Suppressor macrophage (primary cell): Measurements from ENCODE around the gene SMAD3.
A peak's percentile ranks its signal among the peaks of the same experiment; 100 is the strongest.
"Not testable (repeated sequence)": the region's sequence is repeated elsewhere in the genome, so short reads cannot be mapped to it uniquely, and the experiment has no call there.

Experiments used
- DNase-seq, 4 experiments: peaks; one replicate each; pipeline ENCODE4 v3.0.0-alpha.2; 2020 to 2022

The SMAD3 gene

GRCh38 chr15:67110958-67111864 is 45.8 kb downstream of the SMAD3 start:
- DNase-seq: peak in 1 of 4 experiments; percentile 40

GRCh38 chr15:67114046-67114445 is 48.6 kb downstream of the SMAD3 start:
- no peak for DNase-seq

GRCh38 chr15:67114846-67115585 is 49.6 kb downstream of the SMAD3 start:
- DNase-seq: no peak

- DNase-seq: peak; percentile 57 to 79 (median 68)
These were observed 50.2 kb downstream of the SMAD3 start for GRCh38 chr15:67115586-67115969.

- DNase-seq: peak; percentile 61 to 88 (median 78)
These were observed 51.3 kb downstream of the SMAD3 start for GRCh38 chr15:67116742-67117141.

- DNase-seq: peak; percentile 73 to 87 (median 81)
These were observed 52.0 kb downstream of the SMAD3 start for GRCh38 chr15:67117370-67117769.

DNA sequence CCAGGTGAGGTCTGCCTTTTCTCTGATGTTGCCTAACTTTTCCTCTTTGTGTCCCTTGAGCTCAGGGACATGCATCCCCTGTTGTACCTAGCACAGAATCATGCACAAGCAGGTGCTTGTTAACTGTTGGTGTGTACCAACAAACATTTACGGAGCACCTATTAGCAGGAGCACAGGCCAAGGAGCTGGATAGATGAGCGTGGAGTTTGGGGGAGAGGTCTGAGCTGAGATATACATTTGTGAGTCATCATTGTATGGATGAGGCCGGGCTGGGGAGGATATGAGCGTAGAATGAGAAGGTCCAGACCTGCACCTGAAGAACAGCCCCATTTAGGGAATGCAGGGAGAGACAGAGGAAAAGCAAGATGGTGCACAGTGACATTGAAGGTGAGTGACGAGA is 53.4 kb downstream of the SMAD3 start:
- DNase-seq: no peak

DNA sequence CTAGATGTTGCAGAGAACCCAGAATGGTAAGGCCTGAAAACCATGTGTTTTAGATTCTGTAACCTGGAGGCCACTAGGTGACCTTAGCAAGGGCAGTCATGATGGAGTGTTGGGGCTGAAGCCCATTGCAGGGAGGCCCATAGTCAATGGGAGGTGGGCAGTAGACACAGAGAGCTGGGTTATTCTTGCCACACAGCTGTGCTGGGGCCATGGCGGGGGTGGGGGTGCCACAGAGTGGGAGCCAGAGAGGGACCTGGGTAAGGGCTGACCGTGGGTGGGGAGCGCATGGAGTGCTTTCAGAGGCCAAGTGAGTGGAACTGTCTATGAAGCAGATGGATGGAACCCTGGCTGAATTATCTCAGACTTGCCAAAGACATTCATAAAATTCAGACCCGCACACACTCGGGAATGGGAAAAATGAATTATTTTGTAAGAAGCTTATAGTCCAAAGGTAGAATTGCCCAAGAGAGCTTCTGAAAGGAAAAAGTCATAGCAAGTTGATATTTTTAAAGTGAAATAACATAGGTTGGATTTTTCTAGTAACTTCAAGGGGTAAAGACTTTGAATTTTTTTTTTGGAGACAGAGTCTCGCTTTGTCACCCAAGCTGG is 53.9 kb downstream of the SMAD3 start:
- DNase-seq: peak in 1 of 4 experiments; percentile 40

DNA sequence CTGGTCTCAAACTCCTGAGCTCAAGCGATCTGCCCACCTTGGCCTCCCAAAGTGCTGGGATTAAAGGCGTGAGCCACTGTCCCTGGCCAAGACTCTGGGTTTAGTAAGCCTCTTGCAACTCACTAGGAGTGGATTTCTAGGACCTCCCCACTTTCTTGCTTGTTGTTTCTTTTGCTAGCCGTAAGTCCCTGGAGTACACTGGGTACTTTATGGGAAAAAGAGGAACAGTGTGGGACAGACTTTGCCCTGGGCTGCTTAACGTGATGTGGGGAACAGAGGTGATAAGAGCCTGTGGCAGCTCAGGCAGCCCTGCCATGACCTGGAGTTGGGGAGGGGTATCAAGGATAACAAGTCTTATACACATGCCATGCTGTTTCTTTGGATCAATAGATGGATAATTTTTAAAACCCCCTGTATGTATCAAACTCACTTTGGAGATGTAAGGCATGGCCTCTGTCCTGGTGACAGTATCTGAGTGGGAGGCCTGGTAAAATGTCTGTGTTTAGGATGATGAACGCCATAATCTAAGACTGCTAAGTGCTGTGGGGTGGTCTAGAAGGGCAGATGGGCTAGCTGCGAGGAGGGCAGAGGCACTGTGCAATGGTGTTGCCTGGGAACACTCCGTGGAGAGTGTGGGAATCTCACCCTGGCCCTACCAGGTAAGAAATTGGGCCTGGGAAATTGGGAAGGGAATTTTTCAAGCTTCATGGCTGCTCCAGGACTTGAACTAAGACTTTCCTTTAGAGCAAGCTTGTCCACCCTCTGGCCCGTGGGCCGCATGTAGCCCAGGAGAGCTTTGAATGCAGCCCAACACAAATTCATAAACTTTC is 54.8 kb downstream of the SMAD3 start:
- DNase-seq: peak in 3 of 4 experiments; percentile 39 to 55 (median 50)

- DNase-seq: peak; percentile 91 to 96 (median 94)
These were observed 55.6 kb downstream of the SMAD3 start for GRCh38 chr15:67120839-67121643.

DNA sequence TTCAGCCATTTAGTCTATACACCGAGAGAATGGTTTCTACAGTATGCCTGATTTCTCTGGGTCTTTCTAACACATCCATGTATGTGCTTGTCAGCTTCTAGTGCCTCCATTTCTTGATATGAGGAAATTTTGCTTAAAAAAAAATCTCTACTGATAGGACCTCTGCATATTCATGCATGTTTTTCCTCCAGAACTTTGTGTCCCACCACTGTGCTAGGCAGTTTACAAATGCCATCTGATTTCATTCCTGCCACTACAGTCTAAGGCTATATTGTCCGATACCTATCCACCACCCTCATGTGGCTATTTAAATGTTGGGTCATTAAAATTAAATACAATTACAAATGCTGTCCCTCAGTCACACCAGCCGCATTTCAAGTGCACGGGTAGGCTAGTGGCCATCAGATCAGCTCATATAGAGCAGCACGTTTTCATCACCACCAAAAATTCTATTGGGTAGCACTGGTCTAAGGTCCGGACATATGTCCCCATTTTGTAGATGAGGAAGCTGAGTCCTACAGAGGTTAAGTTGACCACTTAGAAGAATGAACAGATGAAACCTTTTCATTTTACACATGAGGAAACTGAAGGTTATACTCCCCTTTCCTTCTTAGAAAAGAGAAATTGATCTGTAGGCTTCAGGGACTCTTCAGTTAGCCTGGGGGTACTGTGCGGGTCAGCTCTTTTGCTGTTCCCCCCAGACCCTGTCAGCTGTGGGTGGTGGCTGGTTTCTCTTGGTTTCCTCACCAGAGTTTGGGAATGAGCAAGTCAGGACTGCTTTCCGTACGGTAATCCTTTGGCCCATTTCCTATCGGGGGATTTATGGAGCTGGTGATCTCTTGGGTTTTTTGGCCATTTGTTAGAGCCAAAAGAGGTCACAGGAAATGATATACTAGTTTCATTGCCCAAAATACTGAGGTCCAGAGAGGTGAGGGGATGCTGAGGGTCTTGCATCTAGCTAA is 56.5 kb downstream of the SMAD3 start:
- peak in 1 of 4 experiments; percentile 37 for DNase-seq

GRCh38 chr15:67122816-67123215 is 57.4 kb downstream of the SMAD3 start:
- not testable (repeated sequence) for DNase-seq

GRCh38 chr15:67123291-67123690 is 57.9 kb downstream of the SMAD3 start:
- not testable (repeated sequence) for DNase-seq

DNA sequence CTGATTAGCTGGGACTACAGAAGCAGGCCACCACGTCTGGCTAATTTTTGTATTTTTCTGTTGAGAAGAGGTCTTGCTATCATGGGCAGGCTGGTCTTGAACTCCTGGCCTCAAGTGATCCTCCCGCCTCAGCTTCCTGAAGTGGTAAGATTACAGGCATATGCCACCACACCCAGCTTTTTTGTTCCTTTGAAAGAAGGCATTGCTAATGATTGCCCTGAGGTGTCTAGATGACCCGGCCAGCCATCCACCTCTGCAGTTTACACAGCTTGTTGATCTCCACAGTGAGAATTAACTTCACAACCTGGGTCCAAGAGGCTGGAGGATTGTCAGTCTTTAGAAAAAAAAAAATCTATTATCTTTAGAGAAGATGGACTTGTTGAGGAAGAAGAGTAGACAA is 58.7 kb downstream of the SMAD3 start:
- no peak for DNase-seq

- DNase-seq: no peak
These were observed 59.6 kb downstream of the SMAD3 start for GRCh38 chr15:67124911-67125588.

DNA sequence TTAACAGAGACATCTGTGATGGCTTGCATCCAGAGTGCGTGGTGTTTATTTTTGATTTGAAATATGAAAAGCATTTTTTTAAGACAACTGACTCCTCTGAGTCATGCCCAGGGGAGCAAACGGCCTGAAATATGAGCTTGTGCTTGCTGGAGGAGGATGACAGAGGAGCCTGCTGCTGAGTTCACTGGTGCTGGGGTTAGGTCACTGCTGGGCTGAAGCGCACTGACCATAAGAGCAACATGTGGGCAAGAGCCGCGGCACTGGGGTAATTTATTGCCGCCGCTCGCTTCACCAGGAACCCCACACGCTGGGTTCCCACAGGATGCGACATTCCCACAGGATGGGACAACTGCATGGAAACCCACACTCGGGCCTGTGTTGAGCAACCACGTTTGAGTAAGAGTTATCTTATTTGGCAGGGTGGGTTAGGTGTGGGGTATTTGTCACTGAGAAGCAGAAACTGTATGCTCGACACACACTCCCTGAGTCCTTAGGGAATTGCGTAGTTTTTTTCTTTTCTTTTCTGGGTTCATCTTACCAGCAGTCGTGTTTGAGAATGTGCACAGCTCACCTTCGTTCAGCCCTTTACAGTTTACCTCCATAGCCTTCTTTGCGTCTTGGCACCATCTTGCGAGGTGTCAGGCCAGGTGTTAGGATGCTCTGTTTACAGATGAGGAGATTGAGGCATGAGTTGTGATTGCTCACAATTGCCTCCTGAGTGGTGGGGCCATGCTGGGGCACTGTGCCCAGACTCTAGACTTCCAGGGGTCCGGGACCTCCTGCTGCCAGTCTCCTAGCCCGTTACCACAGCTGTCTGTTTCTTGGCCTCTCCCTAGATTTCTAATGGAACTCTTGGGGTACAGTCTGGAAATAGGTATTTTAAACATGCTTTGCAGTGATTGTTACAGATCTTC is 60.4 kb downstream of the SMAD3 start:
- peak; percentile 76 to 93 (median 80) for DNase-seq

DNA sequence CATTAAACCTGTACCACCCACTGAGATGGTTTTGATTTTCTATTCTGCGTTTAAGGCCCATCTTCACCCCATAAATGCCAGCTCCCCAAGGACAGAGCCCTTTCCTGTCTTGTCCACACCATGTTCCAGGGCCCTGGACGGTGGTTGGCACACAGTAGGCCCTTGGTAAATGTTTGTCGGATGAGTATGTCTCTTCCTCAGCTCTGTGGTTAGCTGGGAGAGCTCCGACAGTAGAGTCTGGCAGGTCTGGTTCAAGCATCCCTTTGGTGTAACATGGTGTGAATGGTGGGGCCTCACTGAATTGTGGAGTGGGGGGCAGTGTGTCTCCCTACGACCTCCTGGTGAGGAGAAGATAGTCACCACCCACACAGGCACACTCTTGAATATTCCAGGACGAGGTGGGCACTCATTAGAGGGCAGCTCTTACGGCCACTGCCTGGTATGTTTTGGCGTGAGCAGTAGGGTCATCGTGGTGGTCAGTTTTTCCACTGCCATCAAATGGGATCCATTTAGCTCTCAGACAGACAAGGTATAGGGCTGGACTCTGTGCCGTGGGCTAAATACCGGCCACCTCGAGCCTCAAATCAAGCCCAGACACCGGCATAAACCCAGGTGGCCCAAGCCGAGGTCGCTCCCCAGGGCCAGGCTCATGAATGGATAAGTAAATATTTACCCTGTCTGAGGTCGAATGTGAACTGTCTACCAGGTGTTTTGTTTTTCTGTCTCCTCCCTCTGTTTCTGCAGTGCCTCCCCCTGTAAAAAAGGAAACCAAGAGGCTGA is 61.3 kb downstream of the SMAD3 start:
- DNase-seq: no peak

DNA sequence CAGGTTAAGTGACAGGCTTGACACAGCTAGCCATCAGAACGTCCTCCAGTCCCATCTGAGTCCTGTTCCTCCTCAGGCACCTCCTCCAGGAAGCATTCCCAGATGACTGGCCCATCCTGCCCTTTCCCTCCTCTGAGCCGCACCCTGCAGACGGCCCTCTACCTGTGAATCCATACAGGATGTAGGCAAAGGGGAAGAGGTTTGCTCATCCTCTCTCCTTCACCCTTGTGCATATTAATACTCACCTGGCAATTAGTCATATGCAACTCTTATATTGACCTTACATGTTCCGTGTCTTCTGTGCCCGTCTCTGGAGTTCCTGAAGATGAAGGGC is 61.9 kb downstream of the SMAD3 start:
- DNase-seq: no peak
